Brain pericyte (primary cell): ENCODE data around the gene SHLD1.
"Not testable (repeated sequence)": the region's sequence is repeated elsewhere in the genome, so short reads cannot be mapped to it uniquely, and the experiment has no call there.

ENCODE experiments used
- DNase-seq: peaks from one replicate; pipeline ENCODE4 v3.0.0-alpha.2; 2012; ENCODE audit warnings: low read depth, low spot score

SHLD1 gene

DNA sequence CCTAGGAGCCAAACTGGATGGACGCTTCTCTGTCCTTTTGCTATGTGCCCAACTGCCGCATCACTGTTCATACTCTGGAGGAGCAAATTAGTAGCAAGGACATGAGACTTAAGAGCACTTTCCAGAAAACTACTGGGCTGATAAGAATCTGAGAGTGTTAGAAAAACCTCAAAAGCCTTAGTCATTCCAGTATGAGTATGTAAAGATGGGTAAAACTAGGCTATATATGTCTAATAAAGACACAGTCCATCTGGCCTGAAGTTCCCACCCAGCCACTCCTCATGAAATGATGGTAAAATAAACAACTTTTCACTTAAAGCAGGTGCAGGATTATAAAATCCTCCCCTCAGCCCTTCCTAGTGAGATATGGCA is 30.6 kb downstream of the SHLD1 start:
- no peak for DNase-seq

DNA sequence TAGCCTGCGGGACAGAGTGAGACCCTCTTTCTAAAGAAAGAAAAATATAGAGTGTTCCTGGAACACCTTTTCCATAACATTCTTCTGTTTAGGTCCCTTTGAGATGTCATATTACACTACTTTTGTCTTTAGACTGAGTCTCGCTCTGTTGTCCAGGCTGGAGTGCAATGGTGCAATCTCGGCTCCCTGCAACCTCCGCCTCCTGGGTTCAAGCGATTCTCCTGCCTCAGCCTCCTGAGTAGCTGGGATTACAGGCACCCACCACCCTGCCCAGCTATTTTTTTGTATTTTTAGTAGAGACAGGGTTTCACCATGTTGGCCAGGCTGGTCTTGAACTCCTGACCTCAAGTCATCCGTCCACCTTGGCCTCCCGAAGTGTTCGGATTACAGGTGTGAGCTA is 31.2 kb downstream of the SHLD1 start:
- DNase-seq, result not testable (repeated sequence)

DNA sequence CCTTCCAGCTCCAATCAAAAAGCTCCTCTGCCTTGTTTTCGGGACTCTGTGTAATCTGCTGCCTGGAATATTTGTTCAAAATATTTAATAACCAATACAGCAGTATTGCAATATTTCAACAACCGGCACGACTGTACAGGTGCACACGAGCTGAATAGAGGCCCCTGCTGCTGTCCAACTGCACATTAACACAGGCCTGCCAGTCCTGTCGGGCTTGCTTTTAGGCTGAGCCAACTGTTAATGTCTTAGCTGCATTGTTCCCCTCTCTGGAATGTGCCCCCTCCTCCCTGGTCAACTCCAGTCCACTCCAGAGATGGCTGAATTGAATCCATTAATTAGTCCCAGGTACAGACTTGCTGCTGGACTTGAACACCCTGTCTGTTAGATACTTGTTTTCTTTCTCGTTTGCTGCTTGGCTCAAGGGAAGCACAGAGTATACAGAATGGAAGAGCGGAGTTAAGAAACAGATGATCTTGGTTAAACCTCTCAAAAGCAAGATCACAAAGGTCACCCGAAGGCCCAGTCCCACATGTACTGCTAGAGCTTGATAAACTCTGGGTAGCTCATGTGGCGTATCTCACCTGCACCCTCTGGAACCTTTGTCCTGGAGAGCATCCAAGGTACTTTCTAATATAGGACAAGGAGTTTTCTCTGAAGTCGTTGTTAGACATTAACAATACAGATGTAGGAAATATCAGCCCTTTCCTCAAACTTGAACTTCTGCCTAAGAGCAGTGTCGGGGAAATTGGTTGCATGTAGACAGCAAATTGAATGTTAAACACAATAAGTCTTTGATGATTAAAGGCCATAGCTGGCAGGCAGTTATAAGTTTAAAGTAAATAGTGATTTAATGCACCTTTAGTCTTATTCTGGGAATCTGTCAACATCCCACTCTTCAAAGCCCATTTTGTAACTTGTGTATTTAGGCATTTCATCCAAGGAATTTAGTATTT is 31.9 kb downstream of the SHLD1 start:
- no peak for DNase-seq

DNA sequence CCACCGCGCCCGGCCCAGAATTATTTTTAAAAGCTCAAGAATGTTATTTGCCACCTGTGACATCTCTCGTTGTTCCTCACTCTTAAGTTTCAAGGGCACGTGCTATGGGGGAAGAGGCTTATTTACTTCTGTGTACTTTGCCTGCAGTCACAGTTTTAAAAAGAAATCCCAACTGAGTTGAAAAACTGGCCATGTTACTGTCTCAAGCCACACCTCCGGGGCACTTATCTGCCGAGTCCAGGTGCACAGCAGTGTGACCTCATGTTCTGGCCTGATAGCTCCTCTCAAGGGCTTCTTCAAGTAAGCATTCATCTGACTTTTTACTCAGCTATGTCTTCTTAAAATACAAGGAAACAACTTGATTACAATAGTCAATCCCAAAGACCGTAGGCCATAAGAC is 34.5 kb downstream of the SHLD1 start:
- no peak for DNase-seq

DNA sequence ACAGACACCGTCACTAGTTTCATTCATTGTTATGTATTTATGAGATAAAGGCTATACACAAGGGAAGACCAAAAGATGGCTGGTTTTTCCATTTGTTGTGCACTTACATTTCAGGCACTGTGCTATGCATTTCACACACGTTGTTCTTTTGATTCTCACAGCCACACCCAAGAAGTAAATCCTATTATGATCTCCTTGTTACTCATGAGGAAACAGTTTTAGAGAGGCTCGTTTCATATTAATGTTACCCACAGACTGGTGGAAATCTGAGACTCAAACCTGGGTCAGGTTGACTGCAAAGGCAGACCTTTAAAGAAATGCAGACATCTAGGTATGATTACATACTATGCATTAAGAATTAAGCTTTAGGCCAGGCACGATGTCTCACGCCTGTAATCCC is 34.9 kb downstream of the SHLD1 start:
- DNase-seq, result no peak

DNA sequence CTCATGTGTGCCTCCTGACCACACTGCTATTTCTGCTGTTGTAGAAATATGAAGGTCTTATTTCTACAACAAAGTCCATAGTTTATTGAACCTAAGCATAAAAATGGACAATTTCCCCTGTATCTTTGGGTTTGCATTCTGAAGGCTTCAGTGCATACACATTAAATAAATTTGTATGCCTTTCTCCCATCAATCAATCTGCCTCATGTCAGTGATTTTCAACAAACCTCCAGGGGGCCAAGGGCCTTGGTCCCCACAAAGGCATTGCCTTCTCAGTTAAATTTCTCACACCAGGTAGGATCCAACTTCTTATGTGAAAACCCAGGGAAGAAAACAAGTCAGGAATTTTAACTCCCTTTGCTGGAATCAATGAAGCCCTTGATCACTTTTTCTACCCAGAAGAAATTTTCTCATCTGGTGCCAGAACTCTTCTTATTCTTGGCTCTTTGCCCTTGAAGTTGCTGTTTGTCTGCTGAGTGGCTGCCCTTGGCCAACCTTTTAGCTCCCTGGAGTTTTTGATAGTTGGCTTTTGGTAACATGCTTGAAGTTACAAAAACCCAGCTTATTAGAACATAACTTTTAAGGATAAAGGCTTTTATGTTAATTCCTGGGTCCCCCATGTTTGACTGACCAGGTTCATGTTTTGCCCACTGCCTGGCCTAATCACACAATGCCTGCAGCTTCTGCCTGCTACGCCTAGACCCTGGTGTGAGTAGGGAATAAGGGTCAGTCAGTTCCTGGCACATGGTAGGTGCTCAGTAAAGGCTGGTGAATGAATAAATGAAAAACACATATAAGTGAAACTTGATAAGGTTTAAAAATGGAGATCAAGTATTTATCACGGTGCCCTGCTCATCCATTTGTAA is 37.0 kb downstream of the SHLD1 start:
- DNase-seq, result peak; percentile 36

DNA sequence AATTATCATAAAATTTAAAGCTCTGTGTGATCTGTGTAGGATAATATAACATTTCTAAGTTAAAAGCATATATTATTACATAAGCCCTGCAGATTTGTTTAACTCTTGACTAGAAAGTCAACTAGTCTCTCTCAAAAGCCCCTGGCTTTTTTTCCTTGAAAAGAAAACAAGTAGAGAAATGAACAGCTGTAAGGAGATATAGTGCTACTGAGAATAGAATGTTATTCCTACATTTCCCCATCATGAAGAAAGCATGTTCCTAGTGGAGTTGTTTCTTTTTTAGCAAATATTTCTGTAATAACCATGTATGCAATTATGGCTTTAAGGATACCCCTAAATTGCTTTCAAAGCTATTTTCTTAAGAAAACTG is 37.6 kb downstream of the SHLD1 start:
- no peak for DNase-seq

DNA sequence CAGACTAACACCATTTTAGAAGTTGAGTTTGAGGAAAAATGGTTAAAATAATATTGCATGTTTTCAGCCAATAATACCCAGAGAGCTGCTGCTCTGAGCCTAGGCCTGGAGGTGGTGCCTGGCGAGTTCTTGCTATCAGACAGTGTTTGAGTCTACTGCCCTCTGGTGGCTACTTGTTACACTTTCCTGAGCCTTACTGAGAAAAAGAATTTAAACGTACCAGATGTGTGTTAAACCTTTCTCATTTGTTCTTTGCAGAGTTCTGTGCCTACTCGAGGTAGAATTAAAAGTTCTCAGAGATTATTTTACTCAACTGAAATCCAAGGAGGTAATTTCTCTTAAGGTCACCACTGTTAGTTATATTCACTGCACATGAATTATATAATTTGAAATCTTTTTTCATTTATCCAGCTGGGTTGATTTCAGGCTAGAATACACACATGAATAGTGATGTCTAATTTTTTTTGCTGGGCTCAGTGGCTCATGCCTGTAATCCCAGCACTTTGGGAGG is 38.2 kb downstream of the SHLD1 start:
- DNase-seq, result peak; percentile 47

DNA sequence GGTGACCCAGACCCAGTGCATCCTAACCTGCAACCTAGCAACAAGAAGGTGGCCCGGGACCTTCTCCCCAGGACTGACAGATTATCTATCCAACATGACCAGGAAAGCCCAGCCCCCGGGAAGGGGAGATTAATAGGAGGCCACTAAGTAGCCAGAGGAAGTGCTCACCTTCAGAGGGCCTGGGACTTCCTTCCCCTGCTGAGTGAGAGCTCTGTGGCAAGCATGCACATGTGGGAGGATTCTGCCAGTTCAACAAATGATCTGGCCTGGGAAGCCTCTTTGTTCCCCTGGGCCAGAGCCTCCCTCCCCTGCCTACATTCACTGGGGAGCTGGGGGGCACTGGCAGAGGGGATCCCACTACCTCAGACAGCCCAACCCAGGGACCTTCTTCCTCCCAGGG is 39.6 kb downstream of the SHLD1 start:
- no peak for DNase-seq

DNA sequence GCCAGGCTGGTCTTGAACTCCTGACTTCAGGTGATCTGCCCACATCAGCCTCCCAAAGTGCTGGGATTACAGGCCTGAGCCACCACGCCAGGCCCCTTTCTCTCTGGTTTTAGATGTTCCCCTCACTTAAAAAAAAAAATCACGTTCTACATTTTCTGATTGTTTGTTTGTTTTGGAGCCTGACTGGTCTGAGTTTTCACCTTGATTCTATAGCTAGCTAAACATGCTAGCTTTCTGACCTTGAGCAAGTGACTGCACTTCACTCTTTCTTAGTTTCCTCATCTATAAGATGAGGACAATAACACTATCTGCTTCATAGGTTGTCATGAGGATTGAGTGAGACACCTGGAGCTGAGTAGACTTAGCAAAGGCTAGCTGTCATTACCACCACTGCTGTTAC is 43.7 kb downstream of the SHLD1 start:
- no peak for DNase-seq

DNA sequence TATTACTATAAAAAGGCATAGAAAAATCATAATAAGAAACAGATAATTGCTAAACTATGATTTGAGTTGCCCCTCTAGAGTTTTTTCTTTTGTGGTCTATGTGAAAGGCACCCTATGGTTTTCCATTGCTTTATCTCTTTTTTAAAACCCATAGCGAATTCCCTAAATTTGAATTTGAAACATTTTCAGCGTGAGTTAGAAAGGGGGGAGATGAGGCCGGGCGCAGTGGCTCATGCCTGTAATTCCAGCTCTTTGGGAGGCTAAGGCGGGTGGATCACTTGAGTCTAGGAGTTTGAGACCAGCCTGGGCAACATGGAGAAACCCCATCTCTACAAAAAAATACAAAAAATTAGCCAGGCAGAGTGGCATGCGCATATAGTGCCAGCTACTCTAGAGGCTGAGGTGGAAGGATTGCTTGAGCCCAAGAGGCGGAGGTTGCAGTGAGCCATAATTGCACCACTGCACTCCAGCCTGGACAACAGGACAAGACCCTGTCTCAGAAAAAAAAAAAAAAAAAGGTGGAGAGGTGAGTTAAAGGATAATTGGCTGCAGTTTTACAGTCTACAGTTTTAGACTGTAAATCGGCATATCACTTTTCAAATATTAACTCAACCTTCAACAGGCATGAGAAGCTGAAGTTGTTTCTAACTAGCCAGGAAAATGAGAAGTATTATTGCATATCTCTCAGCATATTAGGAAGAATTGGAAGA is 46.3 kb downstream of the SHLD1 start:
- DNase-seq, result no peak

DNA sequence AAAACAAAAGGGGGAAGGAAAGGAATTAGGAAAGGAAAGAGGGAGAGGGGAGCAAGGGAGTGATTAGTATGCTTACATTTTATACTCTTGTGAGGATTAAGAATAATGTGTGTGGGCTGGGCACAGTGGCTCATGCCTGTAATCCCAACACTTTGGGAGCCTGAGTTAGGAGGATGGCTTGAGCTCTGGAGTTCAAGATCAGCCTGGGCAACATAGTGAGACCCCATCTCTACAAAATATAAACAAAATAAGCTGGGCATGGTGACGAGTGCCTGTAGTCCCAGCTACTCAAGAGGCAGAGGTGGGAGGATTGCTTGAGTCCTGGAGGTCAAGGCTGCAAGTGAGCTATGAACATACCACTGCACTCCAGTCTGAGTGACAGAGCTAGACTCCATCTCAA is 47.0 kb downstream of the SHLD1 start:
- DNase-seq, result no peak

DNA sequence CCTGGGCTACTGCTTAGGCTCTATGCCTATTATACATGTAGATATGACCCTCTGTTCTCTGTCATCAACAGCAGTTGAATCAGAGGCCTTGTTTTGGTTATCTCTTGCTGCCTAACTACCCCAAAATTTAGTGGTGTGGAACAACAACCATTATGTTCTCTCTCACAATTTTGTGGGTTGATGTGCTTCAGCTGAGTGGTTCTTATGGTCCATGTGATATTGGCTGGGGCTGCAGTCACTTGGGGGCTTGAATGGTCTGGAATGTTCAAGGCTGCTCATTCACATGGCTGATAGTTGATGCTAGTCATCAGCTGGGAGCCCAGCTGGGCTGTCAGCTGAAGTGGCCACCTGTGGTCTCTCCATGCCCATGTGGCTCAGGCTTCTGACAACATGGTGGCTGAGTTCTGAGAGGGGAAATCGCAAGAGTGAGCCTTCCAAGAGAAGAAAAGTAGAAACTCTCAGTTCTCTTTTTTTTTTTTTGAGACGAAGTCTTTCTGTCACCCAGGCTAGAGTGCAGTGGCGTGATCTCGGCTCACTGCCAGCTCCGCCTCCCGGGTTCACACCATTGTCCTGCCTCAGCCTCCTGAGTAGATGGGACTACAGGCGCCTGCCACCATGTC is 47.8 kb downstream of the SHLD1 start:
- no peak for DNase-seq

DNA sequence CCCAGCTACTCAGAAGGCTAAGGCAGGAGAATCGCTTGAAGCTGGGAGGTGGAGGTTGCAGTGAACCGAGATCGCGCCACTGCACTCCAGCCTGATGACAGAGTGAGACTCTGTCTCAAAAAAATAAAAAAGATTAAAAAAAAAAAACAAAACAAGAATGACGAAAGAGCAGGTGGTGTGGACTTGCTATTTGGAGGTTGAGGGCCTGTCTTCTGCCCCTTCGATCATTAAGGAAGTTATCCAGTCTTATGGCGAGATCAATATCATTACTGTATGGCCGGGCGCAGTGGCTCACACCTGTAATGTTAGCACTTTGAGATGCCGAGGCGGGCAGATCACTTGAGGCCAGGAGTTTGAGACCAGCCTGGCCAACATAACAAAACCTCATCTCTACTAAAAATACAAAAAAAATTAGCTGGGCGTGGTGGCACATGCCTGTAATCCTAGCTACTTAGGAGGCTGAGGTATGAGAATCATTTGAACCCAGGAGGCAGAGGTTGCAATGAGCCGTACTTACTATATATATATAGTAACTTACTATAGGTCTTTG is 53.6 kb downstream of the SHLD1 start:
- DNase-seq, result not testable (repeated sequence)

DNA sequence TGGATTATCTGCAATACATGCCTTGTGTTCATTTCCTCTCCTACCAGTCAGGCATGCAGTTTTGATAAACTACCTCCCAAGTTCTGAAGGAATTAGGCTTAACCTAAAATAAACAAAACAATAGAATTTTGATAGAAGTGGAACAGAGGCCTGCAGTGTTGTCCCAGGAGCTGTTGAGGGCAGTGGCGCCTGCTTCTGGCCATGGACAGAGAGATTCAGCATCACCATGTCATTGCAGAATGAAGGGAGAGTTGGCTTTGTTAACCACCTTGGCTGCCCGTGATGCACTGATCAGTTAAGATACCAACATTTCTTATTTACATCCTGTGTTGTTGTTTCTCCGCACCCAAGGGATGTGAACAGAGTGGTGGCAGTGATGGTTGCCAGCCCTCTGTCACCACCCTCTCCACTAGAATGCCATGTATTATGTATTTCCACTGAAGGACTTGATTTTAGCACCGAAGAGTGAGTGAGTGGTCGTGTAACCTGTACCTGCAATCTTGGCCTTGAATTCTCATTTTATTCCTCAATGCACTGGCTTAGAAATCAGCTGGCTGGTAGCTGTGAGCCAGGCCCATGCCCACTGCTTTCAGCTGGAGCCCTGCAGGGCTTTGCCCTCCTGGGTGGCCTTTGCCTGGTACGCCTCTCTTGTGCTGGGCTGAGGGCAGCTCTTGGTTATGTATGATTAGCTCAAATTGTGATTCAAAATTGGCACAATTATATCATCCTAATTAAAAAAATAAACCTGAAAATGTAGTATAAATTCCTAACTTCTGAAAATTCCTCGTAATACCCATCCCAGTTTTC is 56.5 kb downstream of the SHLD1 start:
- DNase-seq, result no peak

DNA sequence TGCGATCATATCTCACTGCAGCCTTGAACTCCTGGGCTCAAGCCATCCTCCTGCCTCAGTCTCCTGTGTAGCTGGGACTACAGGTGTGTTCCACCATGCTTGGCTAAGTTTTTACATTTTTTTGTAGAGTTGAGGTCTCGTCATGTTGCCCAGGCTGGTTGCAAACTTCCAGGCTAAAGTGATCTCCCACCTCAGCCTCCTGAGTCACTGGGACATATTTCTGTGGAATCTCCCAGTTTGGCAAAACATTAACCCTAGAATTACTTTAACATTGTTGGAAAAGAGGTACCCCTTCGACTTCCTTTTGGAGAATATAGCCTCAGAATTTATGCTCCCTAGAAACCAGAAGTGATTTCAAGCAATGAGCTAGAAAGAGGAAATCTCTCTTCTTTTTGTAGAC is 57.2 kb downstream of the SHLD1 start:
- no peak for DNase-seq

DNA sequence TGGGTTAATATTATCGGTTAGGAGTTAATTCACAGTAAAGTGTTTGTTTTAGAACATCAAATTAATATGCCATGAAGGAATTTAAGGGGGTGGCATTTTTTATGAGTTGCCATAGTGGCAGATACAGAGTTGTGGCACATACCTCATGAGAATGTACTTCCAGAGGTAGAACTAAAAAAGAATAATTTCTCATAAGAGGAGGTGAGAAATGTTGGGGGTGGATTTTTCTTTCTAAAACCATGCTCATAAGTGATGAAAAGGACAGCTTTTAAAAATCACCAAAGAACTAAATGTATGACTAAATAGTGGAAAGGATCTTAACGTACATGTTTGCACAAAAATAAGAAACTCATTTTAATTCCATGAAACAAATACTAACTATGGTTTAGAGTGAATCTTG is 58.7 kb downstream of the SHLD1 start:
- DNase-seq, result no peak

DNA sequence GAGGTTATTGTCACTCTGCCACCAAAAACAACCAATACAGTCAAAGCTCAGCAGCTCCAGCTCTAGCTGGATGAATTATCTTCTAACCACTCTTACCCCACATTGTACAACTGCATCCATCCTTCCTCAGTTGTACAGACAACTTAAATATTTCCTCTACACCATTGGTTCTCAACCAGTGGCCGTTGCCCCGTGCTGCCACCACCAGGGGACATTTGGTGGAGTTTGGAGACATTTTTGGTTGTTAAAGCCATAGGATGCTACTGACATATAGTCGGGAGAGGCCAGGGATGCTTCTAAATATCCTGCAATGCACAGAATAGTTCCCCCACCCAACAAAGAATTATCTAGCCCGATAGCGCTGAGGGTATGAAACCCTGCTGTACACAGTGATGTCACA is 59.3 kb downstream of the SHLD1 start:
- no peak for DNase-seq

DNA sequence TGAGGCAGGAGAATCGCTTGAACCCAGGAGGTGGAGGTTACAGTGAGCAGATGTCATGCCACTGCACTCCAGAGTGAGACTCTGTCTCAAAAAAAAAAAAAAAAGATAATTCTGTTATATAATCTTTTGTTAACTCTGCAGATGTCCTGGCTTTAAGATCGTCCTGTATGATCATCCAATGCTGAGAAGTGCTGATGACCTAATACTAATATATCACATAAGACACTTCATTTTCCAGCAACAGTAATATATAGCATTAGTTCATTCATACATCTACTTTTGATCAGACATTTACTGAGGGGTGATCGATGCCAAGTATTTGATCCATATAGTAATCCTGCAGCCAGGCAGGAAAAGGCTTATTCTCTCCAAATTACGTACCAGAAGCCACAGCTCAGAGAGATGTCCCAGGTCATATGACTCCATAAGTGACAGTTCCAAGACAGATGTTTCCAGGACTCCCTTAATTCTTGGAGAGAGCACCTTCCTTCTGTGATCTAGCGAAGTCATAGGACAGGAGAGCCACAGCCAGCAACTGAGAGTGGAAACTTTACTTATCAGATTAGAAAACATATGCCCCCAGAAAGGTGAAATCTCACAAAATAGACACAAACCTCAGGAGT is 60.7 kb downstream of the SHLD1 start:
- no peak for DNase-seq

DNA sequence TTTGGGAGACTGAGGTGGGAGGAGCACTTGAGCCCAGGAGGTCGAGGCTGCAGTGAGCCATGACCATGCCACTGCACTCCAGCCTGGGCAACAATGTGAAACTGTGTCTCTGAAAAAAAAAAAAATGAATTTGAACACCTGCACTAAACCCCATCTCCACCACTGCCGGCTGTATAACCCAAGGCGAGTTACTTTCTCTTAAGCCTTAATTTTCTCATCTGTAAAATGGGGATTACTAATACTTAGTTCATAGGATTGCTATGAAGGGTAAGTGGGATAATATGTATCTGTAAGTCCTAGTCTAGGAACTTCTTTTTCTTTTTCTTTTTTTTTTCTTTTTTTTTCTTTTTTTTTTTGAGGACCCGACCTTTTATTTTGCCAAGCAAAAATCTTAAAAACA is 61.5 kb downstream of the SHLD1 start:
- DNase-seq, result no peak
